ENCODE measurements around the gene RNF183.

DNA sequence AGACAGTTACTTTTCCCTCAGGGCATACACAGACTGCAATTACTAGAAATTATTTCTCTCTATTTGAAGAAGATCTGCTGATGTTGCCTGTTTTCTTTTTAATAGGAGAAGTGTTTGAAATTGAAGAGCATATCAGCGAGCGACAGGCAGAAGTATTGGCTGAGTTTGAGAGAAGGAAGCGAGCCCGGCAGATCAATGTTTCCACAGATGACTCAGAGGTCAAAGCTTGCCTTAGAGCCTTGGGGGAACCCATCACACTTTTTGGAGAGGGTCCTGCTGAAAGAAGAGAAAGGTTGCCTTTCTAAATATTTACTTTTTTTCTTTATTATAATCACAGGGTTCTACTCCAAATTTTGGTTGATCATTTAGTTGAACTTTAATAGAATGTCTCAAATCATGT, 24.3 kb downstream of the RNF183 start:
- TF ChIP-seq POLR2A (IDR thresholded peaks at IDR 0.05), result no peak
- TF ChIP-seq, protein P1, sequence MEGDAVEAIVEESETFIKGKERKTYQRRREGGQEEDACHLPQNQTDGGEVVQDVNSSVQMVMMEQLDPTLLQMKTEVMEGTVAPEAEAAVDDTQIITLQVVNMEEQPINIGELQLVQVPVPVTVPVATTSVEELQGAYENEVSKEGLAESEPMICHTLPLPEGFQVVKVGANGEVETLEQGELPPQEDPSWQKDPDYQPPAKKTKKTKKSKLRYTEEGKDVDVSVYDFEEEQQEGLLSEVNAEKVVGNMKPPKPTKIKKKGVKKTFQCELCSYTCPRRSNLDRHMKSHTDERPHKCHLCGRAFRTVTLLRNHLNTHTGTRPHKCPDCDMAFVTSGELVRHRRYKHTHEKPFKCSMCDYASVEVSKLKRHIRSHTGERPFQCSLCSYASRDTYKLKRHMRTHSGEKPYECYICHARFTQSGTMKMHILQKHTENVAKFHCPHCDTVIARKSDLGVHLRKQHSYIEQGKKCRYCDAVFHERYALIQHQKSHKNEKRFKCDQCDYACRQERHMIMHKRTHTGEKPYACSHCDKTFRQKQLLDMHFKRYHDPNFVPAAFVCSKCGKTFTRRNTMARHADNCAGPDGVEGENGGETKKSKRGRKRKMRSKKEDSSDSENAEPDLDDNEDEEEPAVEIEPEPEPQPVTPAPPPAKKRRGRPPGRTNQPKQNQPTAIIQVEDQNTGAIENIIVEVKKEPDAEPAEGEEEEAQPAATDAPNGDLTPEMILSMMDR (IDR thresholded peaks at IDR 0.05), result no peak

All from Peyer's patch (tissue), 4 donors.